Fibroblast of pulmonary artery (primary cell): Measurements from ENCODE around the gene DGKE.

Experiments
- DNase-seq: peaks from one replicate; pipeline ENCODE4 v3.0.0-alpha.2; 2010; ENCODE audit warnings: low read depth
- H3K4me3 ChIP-seq: replicated peaks from 2 replicates; pipeline ENCODE4 v1.5.1; 2011; ENCODE audit warnings: low read depth, mild to moderate bottlenecking, control low read depth, low read length, moderate library complexity
- CTCF ChIP-seq: IDR thresholded peaks from 2 replicates; pipeline ENCODE4 v1.5.1; 2011; ENCODE audit warnings: mild to moderate bottlenecking, control low read depth, low read length, inconsistent platforms; ENCODE audit errors: missing control alignments

DGKE gene

GRCh38 chr17:56892333-56892732, 58.4 kb downstream of the DGKE start:
- no peak for DNase-seq
- no peak for TF ChIP-seq CTCF
- H3K4me3 ChIP-seq = no peak overlapping the region

- DNase-seq = no peak
- no peak overlapping the region for H3K4me3 ChIP-seq
- TF ChIP-seq CTCF = no peak
Observed at GRCh38 chr17:56893503-56893902, 59.6 kb downstream of the DGKE start.

GRCh38 chr17:56894859-56895455, 61.0 kb downstream of the DGKE start:
- no peak for DNase-seq
- H3K4me3 ChIP-seq = no peak overlapping the region
- TF ChIP-seq CTCF = no peak

GRCh38 chr17:56896217-56896967, 62.4 kb downstream of the DGKE start:
- H3K4me3 ChIP-seq = no peak overlapping the region
- no peak for TF ChIP-seq CTCF
- no peak for DNase-seq

- DNase-seq = no peak
Observed at GRCh38 chr17:56896968-56897359, 63.0 kb downstream of the DGKE start.

GRCh38 chr17:56897646-56898424, 63.9 kb downstream of the DGKE start:
- no peak overlapping the region for H3K4me3 ChIP-seq
- no peak for DNase-seq
- no peak for TF ChIP-seq CTCF

More at GRCh38 chr17:56896968-56897359, 63.0 kb downstream of the DGKE start:
- no peak overlapping the region for H3K4me3 ChIP-seq
- no peak for TF ChIP-seq CTCF
